Measurements from ENCODE around the gene ABL1.
"Not testable (repeated sequence)": the region's sequence is repeated elsewhere in the genome, so short reads cannot be mapped to it uniquely, and the experiment has no call there.

The ABL1 gene

GRCh38 chr9:130846487-130847305 is 11.6 kb downstream of the ABL1 start:
- peak; percentile 85 to 89 for DNase-seq (ENCODE audit: low read depth in 2 of 2)
- H3K4me3 ChIP-seq (replicated peaks in 1 of 2; ENCODE audit: low read depth in 2 of 2, low read length in 2 of 2), result peak overlapping the region in 1 of 2 donors; percentile 36
- TF ChIP-seq, protein P1, sequence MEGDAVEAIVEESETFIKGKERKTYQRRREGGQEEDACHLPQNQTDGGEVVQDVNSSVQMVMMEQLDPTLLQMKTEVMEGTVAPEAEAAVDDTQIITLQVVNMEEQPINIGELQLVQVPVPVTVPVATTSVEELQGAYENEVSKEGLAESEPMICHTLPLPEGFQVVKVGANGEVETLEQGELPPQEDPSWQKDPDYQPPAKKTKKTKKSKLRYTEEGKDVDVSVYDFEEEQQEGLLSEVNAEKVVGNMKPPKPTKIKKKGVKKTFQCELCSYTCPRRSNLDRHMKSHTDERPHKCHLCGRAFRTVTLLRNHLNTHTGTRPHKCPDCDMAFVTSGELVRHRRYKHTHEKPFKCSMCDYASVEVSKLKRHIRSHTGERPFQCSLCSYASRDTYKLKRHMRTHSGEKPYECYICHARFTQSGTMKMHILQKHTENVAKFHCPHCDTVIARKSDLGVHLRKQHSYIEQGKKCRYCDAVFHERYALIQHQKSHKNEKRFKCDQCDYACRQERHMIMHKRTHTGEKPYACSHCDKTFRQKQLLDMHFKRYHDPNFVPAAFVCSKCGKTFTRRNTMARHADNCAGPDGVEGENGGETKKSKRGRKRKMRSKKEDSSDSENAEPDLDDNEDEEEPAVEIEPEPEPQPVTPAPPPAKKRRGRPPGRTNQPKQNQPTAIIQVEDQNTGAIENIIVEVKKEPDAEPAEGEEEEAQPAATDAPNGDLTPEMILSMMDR (IDR thresholded peaks at IDR 0.05; ENCODE audit: low read depth, low read length), result no peak

DNA sequence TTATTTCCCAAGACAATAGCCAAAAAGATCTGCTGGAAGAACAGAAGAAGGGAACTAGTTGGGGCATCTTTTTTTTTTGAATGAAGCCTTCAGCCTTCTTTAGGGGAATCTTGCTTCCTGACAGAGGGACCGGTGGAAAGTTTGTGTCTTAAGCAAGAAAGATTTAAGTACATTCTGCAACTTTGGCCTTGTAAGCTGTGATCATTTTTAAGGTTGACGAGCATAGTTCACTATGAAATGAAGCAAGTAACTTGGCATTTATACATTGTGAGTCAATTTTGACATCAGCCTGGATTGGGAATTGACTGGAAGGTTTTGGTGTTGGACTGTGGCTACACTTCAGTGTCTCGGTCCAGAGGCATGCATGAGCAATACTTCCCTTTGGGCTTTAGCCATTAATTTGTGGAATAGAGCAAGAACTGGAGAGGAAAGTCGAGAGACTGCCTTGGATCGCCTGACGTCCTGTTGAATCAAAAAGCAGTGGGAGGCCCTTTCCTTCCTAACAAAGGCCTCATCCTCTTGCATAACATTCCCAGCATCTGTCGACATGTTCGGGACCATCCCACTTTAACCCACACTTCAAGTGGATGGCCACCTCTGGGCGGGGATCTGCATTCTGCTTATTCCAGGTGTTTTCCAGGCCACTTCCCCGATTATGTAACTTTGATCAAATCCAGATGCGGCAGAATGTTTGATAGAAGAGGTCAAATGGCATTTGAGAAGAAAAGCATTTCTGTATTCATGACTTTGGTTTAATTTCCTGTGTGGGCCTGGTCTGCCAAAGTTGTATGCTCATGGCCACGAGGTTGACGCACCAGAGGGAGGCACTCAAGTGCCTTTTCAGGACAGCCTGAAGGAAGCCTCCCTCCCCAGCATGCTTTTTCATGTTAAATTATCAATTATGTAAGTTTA is 12.5 kb downstream of the ABL1 start:
- TF ChIP-seq, protein P1 (IDR thresholded peaks at IDR 0.05; ENCODE audit: low read depth, low read length), result peak; percentile 36
- DNase-seq (ENCODE audit: low read depth in 2 of 2), result peak; percentile 100
- no peak overlapping the region for H3K4me3 ChIP-seq (replicated peaks in 1 of 2; ENCODE audit: low read depth in 2 of 2, low read length in 2 of 2)

- not testable (repeated sequence) for H3K4me3 ChIP-seq (replicated peaks in 1 of 2; ENCODE audit: low read depth in 2 of 2, low read length in 2 of 2); DNase-seq (ENCODE audit: low read depth in 2 of 2)
These were observed 13.5 kb downstream of the ABL1 start for GRCh38 chr9:130848514-130848913.

- no peak overlapping the region for H3K4me3 ChIP-seq (replicated peaks in 1 of 2; ENCODE audit: low read depth in 2 of 2, low read length in 2 of 2)
- TF ChIP-seq, protein P1 (IDR thresholded peaks at IDR 0.05; ENCODE audit: low read depth, low read length), result no peak
- DNase-seq (ENCODE audit: low read depth in 2 of 2), result no peak
These were observed 14.3 kb downstream of the ABL1 start for GRCh38 chr9:130849356-130849755.

DNA sequence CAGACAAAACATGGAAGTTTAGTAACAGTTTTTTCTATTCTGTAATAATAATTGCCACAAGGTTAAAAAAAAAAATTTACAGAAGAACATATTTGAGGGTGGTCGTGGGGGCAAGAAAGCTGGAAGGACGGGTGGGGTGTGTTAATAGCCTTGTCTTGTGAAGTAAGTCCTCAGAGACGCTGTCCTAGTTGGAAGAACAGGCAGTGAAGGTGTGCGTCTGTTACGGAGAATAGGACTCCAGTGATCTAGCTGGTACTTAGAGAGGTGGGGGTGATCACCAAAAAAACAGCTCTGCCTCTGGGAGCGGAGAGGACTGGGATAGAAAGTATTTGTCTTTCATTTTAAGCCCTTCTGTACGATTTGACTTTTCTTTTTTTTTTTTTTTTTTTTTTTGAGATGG is 17.7 kb downstream of the ABL1 start:
- no peak overlapping the region for H3K4me3 ChIP-seq (replicated peaks in 1 of 2; ENCODE audit: low read depth in 2 of 2, low read length in 2 of 2)
- no peak for DNase-seq (ENCODE audit: low read depth in 2 of 2)
- TF ChIP-seq, protein P1 (IDR thresholded peaks at IDR 0.05; ENCODE audit: low read depth, low read length), result no peak

DNA sequence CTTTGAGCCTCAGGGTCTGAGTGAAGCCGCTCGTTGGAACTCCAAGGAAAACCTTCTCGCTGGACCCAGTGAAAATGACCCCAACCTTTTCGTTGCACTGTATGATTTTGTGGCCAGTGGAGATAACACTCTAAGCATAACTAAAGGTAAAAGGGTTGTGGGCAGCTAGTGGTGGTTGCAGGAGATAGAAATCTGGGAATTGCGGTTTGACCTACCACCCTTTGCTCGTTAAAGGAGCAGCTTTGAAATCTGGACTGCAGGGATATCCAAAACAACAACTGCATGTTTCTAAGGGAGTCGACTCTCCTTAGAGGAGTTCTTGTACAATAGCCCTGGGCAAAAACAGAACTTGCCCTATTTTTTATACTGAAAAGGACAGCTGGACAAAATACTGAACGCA is 19.0 kb downstream of the ABL1 start:
- DNase-seq (ENCODE audit: low read depth in 2 of 2), result no peak
- TF ChIP-seq, protein P1 (IDR thresholded peaks at IDR 0.05; ENCODE audit: low read depth, low read length), result no peak
- H3K4me3 ChIP-seq (replicated peaks in 1 of 2; ENCODE audit: low read depth in 2 of 2, low read length in 2 of 2), result no peak overlapping the region

DNA sequence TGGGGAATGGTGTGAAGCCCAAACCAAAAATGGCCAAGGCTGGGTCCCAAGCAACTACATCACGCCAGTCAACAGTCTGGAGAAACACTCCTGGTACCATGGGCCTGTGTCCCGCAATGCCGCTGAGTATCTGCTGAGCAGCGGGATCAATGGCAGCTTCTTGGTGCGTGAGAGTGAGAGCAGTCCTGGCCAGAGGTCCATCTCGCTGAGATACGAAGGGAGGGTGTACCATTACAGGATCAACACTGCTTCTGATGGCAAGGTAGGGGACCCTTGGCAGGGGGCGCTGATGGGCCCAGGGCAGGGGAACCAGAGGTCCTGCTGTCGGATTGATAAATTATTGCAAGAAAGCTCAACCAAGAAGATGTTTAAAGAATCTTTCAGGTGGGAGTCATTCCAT is 19.8 kb downstream of the ABL1 start:
- no peak for DNase-seq (ENCODE audit: low read depth in 2 of 2)

More for the DNA sequence above, 19.8 kb downstream of the ABL1 start:
- H3K4me3 ChIP-seq (replicated peaks in 1 of 2; ENCODE audit: low read depth in 2 of 2, low read length in 2 of 2), result no peak overlapping the region
- TF ChIP-seq, protein P1 (IDR thresholded peaks at IDR 0.05; ENCODE audit: low read depth, low read length), result no peak
